Measurements from ENCODE around the gene KDM4B. TPM values are rescaled to one million over a fixed set of nuclear protein-coding genes. Genes with fewer than 3 reads are reported as not detected.

The KDM4B gene
- total and polyA plus RNA-seq, 9 of the 15 experiments (the other 6 are each of a cell fraction or from before 2014, with no cell fraction given): 0.21 to 29.9 (median 7.3) TPM

GRCh38 chr19:5021046-5021445 lies 52.1 kb downstream of the KDM4B start:
- Histone ChIP-seq H3K9ac (ENCODE audit: insufficient read depth in 1 of 2, low read depth in 2 of 2, low read length in 2 of 2) (no peak overlapping the region), H3K27me3 (ENCODE audit: control insufficient read depth in 2 of 2, insufficient read depth in 2 of 2, low read length in 2 of 2) (no peaks in the 10 kb centered on the region), H3K4me3 (no peak overlapping the region), H3K9me1 (ENCODE audit: control insufficient read depth, insufficient read depth, low read length) (peaks cover 4% of the 10 kb centered on the region), H3K27ac (ENCODE audit: extremely low read depth, low read depth, low read length) (no peak overlapping the region), H4K20me1 (replicated peaks; ENCODE audit: control insufficient read depth, insufficient read depth, low read length) (peaks cover 14% of the 10 kb centered on the region), H2AFZ (ENCODE audit: low read depth, low read length) (no peak overlapping the region), H3K36me3 (ENCODE audit: control insufficient read depth, insufficient read depth, low read length) (peaks cover 22% of the 10 kb centered on the region; the same call in 2 of the 3 replicates), H3K4me2 (ENCODE audit: insufficient read depth, low read length) (no peak overlapping the region), H3K79me2 (ENCODE audit: control insufficient read depth, insufficient read depth, low read length) (peaks cover 50% of the 10 kb centered on the region), H3K9me3 (replicated peaks; ENCODE audit: control insufficient read depth, insufficient read depth, low read depth, low read length) (peaks cover 6% of the 10 kb centered on the region), H3K4me1 (replicated peaks in 1 of 2; ENCODE audit: control insufficient read depth in 2 of 2, insufficient read depth in 2 of 2, low read length in 2 of 2) (peaks cover 0 to 33% of the 10 kb centered on the region in 2 experiments; a peak in 2 of 5 replicates)
- BruUV-seq (replicated peaks): no TSS peak
- intact Hi-C loops (cut with micrococcal nuclease): no loop called here
- 95% methylated on average over 5 of the region's 5 CpGs for WGBS (ENCODE audit: insufficient coverage, low coverage, missing lambda C conversion rate)
- ATAC-seq: no peak
- FAIRE-seq: no peak
- in situ Hi-C loops (cut with MboI): no loop called here
- ChIA-PET POLR2A (interaction anchor here (0.6 to 1.0 kb wide), 2 partner anchors 94 to 153 kb away, joined by 3 to 4 read pairs; no protein-coding TSS in a partner anchor), CTCF (ENCODE audit: low intra/inter-chr PET ratio) (no interaction called here)
- TF ChIP-seq KLF1 (tag; IDR thresholded peaks at IDR 0.05) (no peak), ZKSCAN8 (CRISPR knock-in tag; IDR thresholded peaks at IDR 0.05) (no peak), HOXB6 (CRISPR knock-in tag; IDR thresholded peaks at IDR 0.05; ENCODE audit: borderline replicate concordance) (no peak), ZNF75A (CRISPR knock-in tag; IDR thresholded peaks at IDR 0.05) (no peak), ZNF12 (CRISPR knock-in tag; IDR thresholded peaks at IDR 0.05) (no peak), CGGBP1 (CRISPR knock-in tag; IDR thresholded peaks at IDR 0.05) (no peak), ZNF76 (CRISPR knock-in tag; IDR thresholded peaks at IDR 0.05; ENCODE audit: borderline replicate concordance) (no peak), SMARCA5 (IDR thresholded peaks at IDR 0.05) (no peak), E4F1 (CRISPR knock-in tag; IDR thresholded peaks at IDR 0.05; ENCODE audit: borderline replicate concordance) (no peak), MAFF (IDR thresholded peaks at IDR 0.05; ENCODE audit: low read length) (no peak), ZNF133 (CRISPR knock-in tag; IDR thresholded peaks at IDR 0.05) (no peak), SRSF1 (IDR thresholded peaks at IDR 0.05; ENCODE audit: low read depth, low read length) (no peak), E2F6 (IDR thresholded peaks at IDR 0.05; ENCODE audit: borderline replicate concordance in 1 of 2, extremely low read depth in 1 of 2, insufficient read depth in 1 of 2, insufficient read length in 1 of 2, low read depth in 1 of 2, low read length in 1 of 2, poor library complexity in 1 of 2, severe bottlenecking in 1 of 2) (no peak), KLF16 (IDR thresholded peaks at IDR 0.05) (no peak), LARP7 (IDR thresholded peaks at IDR 0.05) (no peak), ELF1 (tag; IDR thresholded peaks at IDR 0.05) (no peak)
- DNase-seq (ENCODE audit: extremely low read depth in 1 of 4, low spot score in 3 of 4): no peak
